Ishikawa (cell line): ENCODE data around the gene GRB10.

Experiments used
- CEBPB ChIP-seq: IDR thresholded peaks from 2 replicates; pipeline ENCODE4 v1.6.1; 2012
- CREB1 ChIP-seq: IDR thresholded peaks from 2 replicates; pipeline ENCODE4 v1.6.1; 2012; ENCODE audit warnings: low read depth
- EP300 ChIP-seq: IDR thresholded peaks from 2 replicates; pipeline ENCODE4 v1.6.1; 2012; ENCODE audit warnings: borderline replicate concordance
- FOXM1 ChIP-seq: IDR thresholded peaks from 2 replicates; pipeline ENCODE4 v1.6.1; 2012; ENCODE audit warnings: low read depth, borderline replicate concordance
- MAX ChIP-seq: IDR thresholded peaks from 2 replicates; pipeline ENCODE4 v1.6.1; 2012
- RAD21 ChIP-seq: IDR thresholded peaks from 2 replicates; pipeline ENCODE4 v1.6.1; 2012; ENCODE audit warnings: low read depth
- REST ChIP-seq: IDR thresholded peaks from 2 replicates; pipeline ENCODE4 v1.6.1; 2012; ENCODE audit warnings: low read depth, mild to moderate bottlenecking
- YY1 ChIP-seq: IDR thresholded peaks from 2 replicates; pipeline ENCODE4 v1.6.1; 2012; ENCODE audit warnings: low read depth
- ZBTB7A ChIP-seq: IDR thresholded peaks from 2 replicates; pipeline ENCODE4 v1.6.1; 2012; ENCODE audit warnings: low read depth

GRCh38 chr7:50633414-50633710 lies 149.3 kb downstream of the GRB10 start:
- no peak for TF ChIP-seq MAX
- no peak for TF ChIP-seq REST
- TF ChIP-seq YY1 = no peak
- TF ChIP-seq CREB1 = no peak
- TF ChIP-seq CEBPB = no peak
- TF ChIP-seq FOXM1 = no peak
- TF ChIP-seq ZBTB7A = no peak
- no peak for TF ChIP-seq RAD21
- no peak for TF ChIP-seq EP300
